Thymus (tissue), 11 donors: ENCODE measurements around the gene SMARCB1. TPM values are rescaled to one million over a fixed set of nuclear protein-coding genes. Genes with fewer than 3 reads are reported as not detected.

Source experiments
- DNase-seq, 9 donors: peaks; one replicate each; pipeline ENCODE4 v3.0.0-alpha.2; 2013; ENCODE audit warnings: low spot score in 9 of 9, low read depth in 6 of 9, missing footprints in 1 of 9
- H3K27ac ChIP-seq, 2 donors: one replicate each; pipeline ENCODE4 v1.5.1; 2013; ENCODE audit warnings: control low read depth in 1 of 2, low read depth in 1 of 2, low read length in 1 of 2, mild to moderate bottlenecking in 1 of 2, moderate library complexity in 1 of 2
- H3K27me3 ChIP-seq, 2 donors: one replicate each; pipeline ENCODE4 v1.5.1; 2013; ENCODE audit warnings: low read length in 1 of 2; ENCODE audit not compliant: control insufficient read depth in 2 of 2, insufficient read depth in 1 of 2
- H3K36me3 ChIP-seq, 2 donors: one replicate each; pipeline ENCODE4 v1.5.1; 2013; ENCODE audit warnings: low read length in 1 of 2, mild to moderate bottlenecking in 1 of 2, moderate library complexity in 1 of 2; ENCODE audit not compliant: control insufficient read depth in 2 of 2, insufficient read depth in 2 of 2
- H3K4me1 ChIP-seq, 2 donors: one replicate each; pipeline ENCODE4 v1.5.1; 2013; ENCODE audit warnings: low read length in 2 of 2; ENCODE audit not compliant: control insufficient read depth in 2 of 2, insufficient read depth in 2 of 2
- H3K4me3 ChIP-seq, 2 donors: one replicate each; pipeline ENCODE4 v1.5.1; 2013; ENCODE audit warnings: low read length in 2 of 2, control low read depth in 1 of 2, mild to moderate bottlenecking in 1 of 2
- H3K9me3 ChIP-seq, 2 donors: one replicate each; pipeline ENCODE4 v1.5.1; 2013; ENCODE audit warnings: low read length in 1 of 2, mild to moderate bottlenecking in 1 of 2; ENCODE audit not compliant: control insufficient read depth in 2 of 2, insufficient read depth in 1 of 2
- WGBS: extraction: QIAGEN DNeasy Blood & Tissue Kit; methylation state at CpG from one replicate; pipeline ENCODE4 v1.1.7; 2013; 5-methylcytosine and 5-hydroxymethylcytosine counted together
- polyA plus RNA-seq: library from polyadenylated mRNA; stranded (reverse); fragments of 200-250 nt; gene quantifications from one replicate; pipeline ENCODE4 v1.2.3, GENCODE V29; 2013
- total RNA-seq: library from RNA; stranded (reverse); fragments of 120-200 nt; gene quantifications from one replicate; pipeline ENCODE4 v1.2.4, GENCODE V29; 2013
- donor health status: healthy.

SMARCB1 gene
- total and polyA plus RNA-seq, 2 donors, result 35.3 to 72.0 TPM

GRCh38 chr22:23754980-23755636 is 31.7 kb upstream of the SMARCB1 start:
- 85% methylated on average over 6 of the region's 6 CpGs for WGBS
- Histone ChIP-seq H3K27me3 (no peaks in the 10 kb centered on the region), H3K9me3 (no peaks in the 10 kb centered on the region), H3K4me3 (no peak overlapping the region), H3K4me1 (peaks cover 9 to 22% of the 10 kb centered on the region in 2 donors), H3K36me3 (no peaks in the 10 kb centered on the region), H3K27ac (no peak overlapping the region)
- DNase-seq, result no peak

GRCh38 chr22:23755711-23756110 is 31.1 kb upstream of the SMARCB1 start:
- H3K4me1 ChIP-seq, result peaks cover 4 to 16% of the 10 kb centered on the region in 2 donors
- H3K36me3 ChIP-seq, result no peaks in the 10 kb centered on the region
- no peak for DNase-seq
- H3K9me3 ChIP-seq, result no peaks in the 10 kb centered on the region
- H3K27ac ChIP-seq, result no peak overlapping the region
- no peak overlapping the region for H3K4me3 ChIP-seq
- no peaks in the 10 kb centered on the region for H3K27me3 ChIP-seq
- 84% methylated on average over 8 of the region's 8 CpGs for WGBS

GRCh38 chr22:23756891-23757290 is 29.9 kb upstream of the SMARCB1 start:
- Histone ChIP-seq H3K4me3 (no peak overlapping the region), H3K9me3 (no peaks in the 10 kb centered on the region), H3K4me1 (peaks cover 0 to 9% of the 10 kb centered on the region in 2 donors), H3K27me3 (no peaks in the 10 kb centered on the region), H3K27ac (no peak overlapping the region), H3K36me3 (no peaks in the 10 kb centered on the region)
- DNase-seq, result no peak
- 13% methylated on average over 4 of the region's 4 CpGs for WGBS

GRCh38 chr22:23759566-23759965 is 27.2 kb upstream of the SMARCB1 start:
- peaks cover 0 to 4% of the 10 kb centered on the region in 2 donors for H3K9me3 ChIP-seq
- H3K27ac ChIP-seq, result no peak overlapping the region
- 99% methylated on average over 4 of the region's 4 CpGs for WGBS
- H3K36me3 ChIP-seq, result no peaks in the 10 kb centered on the region
- peaks cover 21 to 27% of the 10 kb centered on the region in 2 donors for H3K4me1 ChIP-seq
- no peak overlapping the region for H3K4me3 ChIP-seq
- no peak for DNase-seq
- H3K27me3 ChIP-seq, result no peaks in the 10 kb centered on the region

GRCh38 chr22:23760056-23760455 is 26.7 kb upstream of the SMARCB1 start:
- H3K27ac ChIP-seq, result no peak overlapping the region
- H3K27me3 ChIP-seq, result no peaks in the 10 kb centered on the region
- no peak for DNase-seq
- H3K36me3 ChIP-seq, result peaks cover 0 to under 1% of the 10 kb centered on the region in 2 donors
- H3K4me3 ChIP-seq, result no peak overlapping the region
- H3K9me3 ChIP-seq, result peaks cover 0 to 4% of the 10 kb centered on the region in 2 donors
- H3K4me1 ChIP-seq, result peaks cover 25 to 31% of the 10 kb centered on the region in 2 donors
- WGBS, result 97% methylated on average over 6 of the region's 6 CpGs

- Histone ChIP-seq H3K4me3 (peak within 1 kb of the TSS; percentile 37 to 50), H3K27me3 (no peaks in the 10 kb centered on the region), H3K36me3 (peaks cover 0 to 3% of the 10 kb centered on the region in 2 donors), H3K27ac (peak within 1 kb of the TSS; percentile 86 to 92), H3K4me1 (peaks cover 29 to 49% of the 10 kb centered on the region in 2 donors), H3K9me3 (peaks cover 0 to 4% of the 10 kb centered on the region in 2 donors)
- WGBS, result 15% methylated on average over 23 of the region's 23 CpGs
- DNase-seq, result peak in 1 of 9 donors; percentile 71
Measured at GRCh38 chr22:23762842-23763578, 23.8 kb upstream of the SMARCB1 start, which contains the start of gene C22orf15. TSS of gene C22orf15 (plus strand) at chr22:23762990. CDS start at chr22:23763307, 317 bp downstream.

- Histone ChIP-seq H3K4me1 (peaks cover 34 to 54% of the 10 kb centered on the region in 2 donors), H3K4me3 (peak overlapping the region; percentile 37 to 50), H3K27ac (peak overlapping the region; percentile 86 to 92), H3K27me3 (no peaks in the 10 kb centered on the region), H3K9me3 (peaks cover 0 to 4% of the 10 kb centered on the region in 2 donors), H3K36me3 (peaks cover 0 to 3% of the 10 kb centered on the region in 2 donors)
- DNase-seq, result peak in 3 of 9 donors; percentile 55 to 74 (median 56)
- 5% methylated on average over 17 of the region's 17 CpGs for WGBS
Measured at GRCh38 chr22:23763579-23763945, 23.2 kb upstream of the SMARCB1 start.

GRCh38 chr22:23763954-23764353 is 22.8 kb upstream of the SMARCB1 start:
- H3K4me1 ChIP-seq, result peaks cover 34 to 57% of the 10 kb centered on the region in 2 donors
- no peaks in the 10 kb centered on the region for H3K27me3 ChIP-seq
- peak overlapping the region; percentile 37 to 50 for H3K4me3 ChIP-seq
- peaks cover 0 to 3% of the 10 kb centered on the region in 2 donors for H3K36me3 ChIP-seq
- DNase-seq, result no peak
- H3K9me3 ChIP-seq, result peaks cover 0 to 4% of the 10 kb centered on the region in 2 donors
- 62% methylated on average over 7 of the region's 7 CpGs for WGBS
- H3K27ac ChIP-seq, result peak overlapping the region; percentile 86 to 92
